ENCODE data around the gene TAL1.

TAL1 gene

GRCh38 chr1:47229031-47229885 lies 2.8 kb downstream of the TAL1 start:
- DNase-seq = no peak

GRCh38 chr1:47228644-47229030 lies 3.4 kb downstream of the TAL1 start:
- DNase-seq = no peak

GRCh38 chr1:47227341-47228232 lies 4.4 kb downstream of the TAL1 start:
- DNase-seq = no peak

- no peak for DNase-seq
These were observed 5.2 kb downstream of the TAL1 start for GRCh38 chr1:47226839-47227215.

- no peak for DNase-seq
These were observed 5.7 kb downstream of the TAL1 start for GRCh38 chr1:47226121-47226838.

- DNase-seq = no peak
These were observed 6.5 kb downstream of the TAL1 start for GRCh38 chr1:47225430-47226100.

GRCh38 chr1:47224676-47225399 lies 7.2 kb downstream of the TAL1 start:
- no peak for DNase-seq

- no peak for DNase-seq
These were observed 7.9 kb downstream of the TAL1 start for GRCh38 chr1:47223921-47224675.

- DNase-seq = no peak
These were observed 8.7 kb downstream of the TAL1 start for GRCh38 chr1:47223174-47223920.

GRCh38 chr1:47222476-47222875 lies 9.5 kb downstream of the TAL1 start:
- DNase-seq = no peak

- DNase-seq = no peak
These were observed 12.3 kb downstream of the TAL1 start for GRCh38 chr1:47219590-47220220.

- DNase-seq = no peak
These were observed 13.0 kb downstream of the TAL1 start for GRCh38 chr1:47219001-47219400.

- DNase-seq = no peak
These were observed 15.6 kb downstream of the TAL1 start for GRCh38 chr1:47216278-47217059.

GRCh38 chr1:47215713-47216112 lies 16.3 kb downstream of the TAL1 start:
- DNase-seq = no peak

- no peak for DNase-seq
These were observed 17.5 kb downstream of the TAL1 start for GRCh38 chr1:47214549-47214948.

GRCh38 chr1:47213230-47213963 lies 18.6 kb downstream of the TAL1 start:
- no peak for DNase-seq

- DNase-seq = no peak
These were observed 19.3 kb downstream of the TAL1 start for GRCh38 chr1:47212636-47213229.

GRCh38 chr1:47211796-47212269 lies 20.2 kb downstream of the TAL1 start:
- no peak for DNase-seq

Data from stimulated activated CD4-positive, alpha-beta T cell treated with anti-CD3 and anti-CD28 coated beads, Interleukin-4, amount 100 ng/mL, for 4 hours (primary cell).